Uterus (tissue), 2 donors: Measurements from ENCODE around the gene SULF2.

ENCODE experiments used
- POLR2A ChIP-seq, 2 donors: fragments of 450-650 bp; IDR thresholded peaks; one replicate each; pipeline ENCODE4 v1.6.1; 2016; ENCODE audit warnings: antibody characterized with exemption in 2 of 2, mild to moderate bottlenecking in 1 of 2, moderate library complexity in 1 of 2
- TF ChIP-seq, protein P1 (sequence below), 4 experiments: fragments of 200-600 bp in 2 of 4; fragments of 450-650 bp in 2 of 4; sonication (generic) in 2 of 4; IDR thresholded peaks; one replicate each; pipeline ENCODE4 v1.5.1; 2016 to 2019; ENCODE audit warnings: antibody characterized with exemption in 4 of 4, mild to moderate bottlenecking in 2 of 4, moderate library complexity in 1 of 4

- TF ChIP-seq, protein P1, sequence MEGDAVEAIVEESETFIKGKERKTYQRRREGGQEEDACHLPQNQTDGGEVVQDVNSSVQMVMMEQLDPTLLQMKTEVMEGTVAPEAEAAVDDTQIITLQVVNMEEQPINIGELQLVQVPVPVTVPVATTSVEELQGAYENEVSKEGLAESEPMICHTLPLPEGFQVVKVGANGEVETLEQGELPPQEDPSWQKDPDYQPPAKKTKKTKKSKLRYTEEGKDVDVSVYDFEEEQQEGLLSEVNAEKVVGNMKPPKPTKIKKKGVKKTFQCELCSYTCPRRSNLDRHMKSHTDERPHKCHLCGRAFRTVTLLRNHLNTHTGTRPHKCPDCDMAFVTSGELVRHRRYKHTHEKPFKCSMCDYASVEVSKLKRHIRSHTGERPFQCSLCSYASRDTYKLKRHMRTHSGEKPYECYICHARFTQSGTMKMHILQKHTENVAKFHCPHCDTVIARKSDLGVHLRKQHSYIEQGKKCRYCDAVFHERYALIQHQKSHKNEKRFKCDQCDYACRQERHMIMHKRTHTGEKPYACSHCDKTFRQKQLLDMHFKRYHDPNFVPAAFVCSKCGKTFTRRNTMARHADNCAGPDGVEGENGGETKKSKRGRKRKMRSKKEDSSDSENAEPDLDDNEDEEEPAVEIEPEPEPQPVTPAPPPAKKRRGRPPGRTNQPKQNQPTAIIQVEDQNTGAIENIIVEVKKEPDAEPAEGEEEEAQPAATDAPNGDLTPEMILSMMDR (IDR thresholded peaks at IDR 0.05), result no peak
- no peak for TF ChIP-seq POLR2A (IDR thresholded peaks at IDR 0.05)
Measured at GRCh38 chr20:47652794-47653193, 132.5 kb downstream of the SULF2 start.
